Activated CD8-positive, alpha-beta memory T cell treated with anti-CD3 and anti-CD28 coated beads for 36 hours (primary cell): ENCODE data around the gene SPP2. TPM values are rescaled to one million over a fixed set of nuclear protein-coding genes. Genes with fewer than 3 reads are reported as not detected.

Experiments
- total RNA-seq, 2 experiments: library from RNA; stranded (reverse); gene quantifications; one replicate each; pipeline ENCODE4 v1.2.3, GENCODE V29; 2021

The SPP2 gene
- total RNA-seq, 2 experiments from 2014 or later = not detected

Other genes with a start within 250 kb of the SPP2 start
- 10 to 100 TPM; 49.9 to 53.9 TPM for gene HJURP, start 196.2 kb upstream of the SPP2 start, total RNA-seq
- gene TRPM8, start 133.3 kb upstream of the SPP2 start, total RNA-seq = not detected